Measurements from ENCODE around the gene PNPLA3. TPM values are rescaled to one million over a fixed set of nuclear protein-coding genes. Genes with fewer than 3 reads are reported as not detected.

The PNPLA3 gene
- total RNA-seq, 1 experiment from 2014 or later, result 19.8 TPM

- ATAC-seq (peak; percentile 52), DNase-seq (ENCODE audit: low spot score) (peak; percentile 35)
- no peak overlapping the region for H3K4me3 Mint-ChIP-seq
- no peaks in the 10 kb centered on the region for H3K27me3 Mint-ChIP-seq (ENCODE audit: low read depth)
- H3K9me3 Mint-ChIP-seq, result no peaks in the 10 kb centered on the region
- peaks cover 52% of the 10 kb centered on the region for H3K36me3 Mint-ChIP-seq
- CTCF ChIA-PET, result no interaction called here
- no peak for TF ChIP-seq HMGXB4 (CRISPR knock-in tag; IDR thresholded peaks at IDR 0.05)
- TF ChIP-seq NR3C1 (CRISPR knock-in tag; conservative IDR thresholded peaks at IDR 0.05; ENCODE audit: low read depth), result no peak
- POLR2A ChIA-PET, result no interaction called here
- 0 out of 2 replicates have a peak, but pooled peaks cover 2% of the 10 kb centered on the region for H3K4me1 Mint-ChIP-seq
- H3K27ac Mint-ChIP-seq, result no peak overlapping the region
These were observed 73.3 kb downstream of the PNPLA3 start for GRCh38 chr22:43996981-43997265.

Other genes with a start within 250 kb of the PNPLA3 start
- 0.25 to 0.94 TPM (median 0.41 TPM) in 3 replicates for gene EFCAB6, start 111.5 kb upstream of the PNPLA3 start, total RNA-seq (2021)
- 12.5 to 13.0 TPM (median 12.6 TPM) in 3 replicates for gene SULT4A1, start 61.3 kb upstream of the PNPLA3 start, total RNA-seq (2021)
- gene PNPLA5, start 31.8 kb upstream of the PNPLA3 start, total RNA-seq (2021), result 5.3 to 5.9 TPM (median 5.3 TPM) in 3 replicates
- 59.3 to 72.1 TPM (median 62.1 TPM) in 3 replicates for gene SAMM50, start 31.6 kb downstream of the PNPLA3 start, total RNA-seq (2021)
- 3.3 to 5.0 TPM (median 4.9 TPM) in 3 replicates for gene PARVB, start 100.5 kb downstream of the PNPLA3 start, total RNA-seq (2021)